ENCODE data around the gene TSSC4. TPM values are rescaled to one million over a fixed set of nuclear protein-coding genes. Genes with fewer than 3 reads are reported as not detected.

Gene TSSC4
- total RNA-seq, 1 experiment from 2014 or later: 47.1 TPM

GRCh38 chr11:2379466-2380174 is 20.9 kb upstream of the TSSC4 start:
- intact Hi-C loops (cut with micrococcal nuclease): no loop called here
- no peak overlapping the region for H3K9ac ChIP-seq (ENCODE audit: low read length)
- ChIA-PET CTCF (no interaction called here), POLR2A (no interaction called here), RAD21 (ENCODE audit: low non-redundant PET in 1 of 2, low total read pairs in 2 of 2, uncharacterized antibody in 2 of 2, unreplicated experiment in 2 of 2) (no interaction called here)
- no peak for ATAC-seq
- peaks cover 0 to 18% of the 10 kb centered on the region in 2 experiments; a peak in 1 of 4 replicates for H3K36me3 ChIP-seq (ENCODE audit: control insufficient read depth in 1 of 2, insufficient read depth in 2 of 2, low read length in 2 of 2)
- peak overlapping the region; percentile 14; the same call in 1 of the 2 replicates for H3K27ac ChIP-seq (ENCODE audit: low read depth, low read length)
- TF ChIP-seq POLR2A (IDR thresholded peaks at IDR 0.05; ENCODE audit: borderline replicate concordance, extremely low read depth, insufficient read depth, insufficient read length): no peak
- no peak for TF ChIP-seq POLR2AphosphoS5 (IDR thresholded peaks at IDR 0.05; ENCODE audit: low read depth, low read length)
- no peak for TF ChIP-seq EZH2phosphoT487 (IDR thresholded peaks at IDR 0.05; ENCODE audit: borderline replicate concordance)
- TF ChIP-seq FOSL1 (IDR thresholded peaks at IDR 0.05; ENCODE audit: low read depth): no peak
- no peak for TF ChIP-seq YY1 (IDR thresholded peaks at IDR 0.05; ENCODE audit: extremely low read depth, insufficient replicate concordance, low read depth, low read length)
- TF ChIP-seq TCF7L2 (IDR thresholded peaks at IDR 0.05; ENCODE audit: borderline replicate concordance, extremely low read depth, insufficient read depth, insufficient read length): no peak
- TF ChIP-seq ZNF274 (IDR thresholded peaks at IDR 0.05; ENCODE audit: low read depth, low read length): no peak
- TF ChIP-seq ZFX (IDR thresholded peaks at IDR 0.05): no peak
- no peak for TF ChIP-seq SRF (IDR thresholded peaks at IDR 0.05; ENCODE audit: low read depth)
- no peak for TF ChIP-seq EGR1 (IDR thresholded peaks at IDR 0.05; ENCODE audit: low read depth)
- no peak for TF ChIP-seq MAX (IDR thresholded peaks at IDR 0.05)
- TF ChIP-seq CEBPB (IDR thresholded peaks at IDR 0.05; ENCODE audit: low read depth): no peak
- TF ChIP-seq CBX3 (IDR thresholded peaks at IDR 0.05; ENCODE audit: low read depth): no peak
- TF ChIP-seq RAD21 (IDR thresholded peaks at IDR 0.05; ENCODE audit: low read depth): no peak
- TF ChIP-seq ELF1 (IDR thresholded peaks at IDR 0.05; ENCODE audit: borderline replicate concordance, low read depth): no peak
- TF ChIP-seq JUND (IDR thresholded peaks at IDR 0.05): no peak
- no peak for TF ChIP-seq CTCF (IDR thresholded peaks at IDR 0.05 in 2 of 3, conservative IDR thresholded peaks at IDR 0.05 in 1 of 3; ENCODE audit: borderline replicate concordance in 1 of 3, insufficient read depth in 1 of 3, low read depth in 2 of 3, low read length in 2 of 3)
- no peak for TF ChIP-seq SP1 (IDR thresholded peaks at IDR 0.05; ENCODE audit: low read depth)
- TF ChIP-seq EZH2 (IDR thresholded peaks at IDR 0.05): no peak
- no peak for TF ChIP-seq REST (IDR thresholded peaks at IDR 0.05; ENCODE audit: low read depth)
- H3K27me3 ChIP-seq (ENCODE audit: insufficient read depth, low read length): no peaks in the 10 kb centered on the region
- BruUV-seq (replicated peaks): no TSS peak
- H3K9me3 ChIP-seq (ENCODE audit: control insufficient read depth in 1 of 2, insufficient read depth in 1 of 2, low read depth in 1 of 2, low read length in 2 of 2): no peaks in the 10 kb centered on the region
- H3K4me1 ChIP-seq (ENCODE audit: control insufficient read depth in 1 of 2, insufficient read depth in 2 of 2, low read length in 2 of 2): peaks cover 14 to 63% of the 10 kb centered on the region in 2 experiments
- no peak for DNase-seq (ENCODE audit: low read depth, low spot score)
- peaks cover 69% of the 10 kb centered on the region for H3K79me2 ChIP-seq (ENCODE audit: insufficient read depth, low read length)
- no peak overlapping the region for H2AFZ ChIP-seq (ENCODE audit: low read depth, low read length, poor library complexity, severe bottlenecking)
- peaks cover 14% of the 10 kb centered on the region; the same call in 1 of the 2 replicates for H4K20me1 ChIP-seq (ENCODE audit: insufficient read depth)
- no peak overlapping the region; the same call in 1 of the 2 replicates for H3K4me2 ChIP-seq (ENCODE audit: low read length)
- H3K9me2 ChIP-seq (ENCODE audit: insufficient read depth): no peaks in the 10 kb centered on the region
- H3K4me3 ChIP-seq (replicated peaks in 1 of 2; ENCODE audit: low read depth in 1 of 2, low read length in 2 of 2): no peak overlapping the region

Data from HCT116 (cell line).